ENCODE results near the gene PUM2.
"Not testable (repeated sequence)": the region's sequence is repeated elsewhere in the genome, so short reads cannot be mapped to it uniquely, and the experiment has no call there.

Gene PUM2, protein sequence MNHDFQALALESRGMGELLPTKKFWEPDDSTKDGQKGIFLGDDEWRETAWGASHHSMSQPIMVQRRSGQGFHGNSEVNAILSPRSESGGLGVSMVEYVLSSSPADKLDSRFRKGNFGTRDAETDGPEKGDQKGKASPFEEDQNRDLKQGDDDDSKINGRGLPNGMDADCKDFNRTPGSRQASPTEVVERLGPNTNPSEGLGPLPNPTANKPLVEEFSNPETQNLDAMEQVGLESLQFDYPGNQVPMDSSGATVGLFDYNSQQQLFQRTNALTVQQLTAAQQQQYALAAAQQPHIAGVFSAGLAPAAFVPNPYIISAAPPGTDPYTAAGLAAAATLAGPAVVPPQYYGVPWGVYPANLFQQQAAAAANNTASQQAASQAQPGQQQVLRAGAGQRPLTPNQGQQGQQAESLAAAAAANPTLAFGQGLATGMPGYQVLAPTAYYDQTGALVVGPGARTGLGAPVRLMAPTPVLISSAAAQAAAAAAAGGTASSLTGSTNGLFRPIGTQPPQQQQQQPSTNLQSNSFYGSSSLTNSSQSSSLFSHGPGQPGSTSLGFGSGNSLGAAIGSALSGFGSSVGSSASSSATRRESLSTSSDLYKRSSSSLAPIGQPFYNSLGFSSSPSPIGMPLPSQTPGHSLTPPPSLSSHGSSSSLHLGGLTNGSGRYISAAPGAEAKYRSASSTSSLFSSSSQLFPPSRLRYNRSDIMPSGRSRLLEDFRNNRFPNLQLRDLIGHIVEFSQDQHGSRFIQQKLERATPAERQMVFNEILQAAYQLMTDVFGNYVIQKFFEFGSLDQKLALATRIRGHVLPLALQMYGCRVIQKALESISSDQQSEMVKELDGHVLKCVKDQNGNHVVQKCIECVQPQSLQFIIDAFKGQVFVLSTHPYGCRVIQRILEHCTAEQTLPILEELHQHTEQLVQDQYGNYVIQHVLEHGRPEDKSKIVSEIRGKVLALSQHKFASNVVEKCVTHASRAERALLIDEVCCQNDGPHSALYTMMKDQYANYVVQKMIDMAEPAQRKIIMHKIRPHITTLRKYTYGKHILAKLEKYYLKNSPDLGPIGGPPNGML

DNA sequence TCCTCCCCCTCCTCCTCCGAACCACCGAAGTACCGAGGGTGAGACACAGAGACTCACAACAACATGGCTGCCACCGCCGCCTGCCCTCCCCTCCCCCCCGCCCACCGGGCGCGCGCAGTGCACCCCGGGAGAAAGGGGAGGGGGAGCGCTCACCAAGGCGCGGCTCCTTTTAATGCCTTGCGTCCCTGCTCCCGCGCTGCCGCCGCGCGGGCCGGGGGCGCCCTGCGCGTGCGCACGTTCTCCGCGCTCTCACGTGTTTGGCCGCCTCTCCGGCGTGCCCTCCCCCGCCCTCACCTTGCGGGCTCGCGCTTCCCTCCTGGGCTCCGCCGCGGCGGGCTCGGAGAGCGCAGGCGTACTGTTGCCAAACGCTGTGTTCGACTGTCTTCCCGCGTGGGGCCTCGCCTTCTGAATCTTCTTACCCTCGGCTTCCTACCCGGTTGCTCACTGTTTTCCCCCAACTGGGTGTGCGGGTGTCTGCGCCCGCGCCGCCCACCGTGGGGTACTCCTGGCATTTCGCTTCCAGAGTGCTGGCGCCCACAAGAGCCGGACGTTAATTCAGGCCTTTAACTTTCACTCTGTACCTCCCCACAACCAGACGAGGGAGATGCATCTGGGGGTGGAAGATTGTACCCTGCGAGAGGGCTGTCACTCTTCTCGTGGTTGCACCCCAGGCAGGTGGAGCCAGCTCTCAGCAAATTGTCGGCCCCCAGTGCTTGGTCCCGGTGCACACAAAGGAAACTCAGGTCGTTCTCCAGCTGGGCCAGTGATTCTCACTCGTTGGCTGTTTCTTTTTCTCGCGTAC, at the start of gene PUM2:
TSS of gene PUM2 (minus strand) at position 92 of the 802 bp plus-strand sequence. CDS start 23,484 bp downstream, outside the sequence.
- peak; percentile 59 to 96 (median 91) for DNase-seq

DNA sequence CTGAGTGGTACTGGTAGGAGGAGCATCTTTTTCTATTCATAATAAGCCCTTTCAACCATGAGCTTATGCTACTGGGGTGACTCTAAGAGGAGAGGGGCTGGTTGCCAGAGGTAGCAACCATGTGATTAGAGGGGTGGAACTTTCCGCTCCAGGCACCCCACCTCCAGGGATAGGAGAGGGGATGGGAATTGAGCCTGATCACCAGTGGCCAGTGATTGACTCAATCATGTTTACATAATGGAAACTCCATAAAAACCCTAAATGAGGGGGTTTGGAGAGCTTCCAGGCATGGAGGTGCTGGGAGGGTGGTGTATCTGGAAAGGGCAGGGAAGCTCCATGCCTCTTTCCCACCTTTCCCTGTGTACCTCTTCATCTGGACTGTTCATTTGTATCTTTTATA, 49.7 kb upstream of the PUM2 start:
- DNase-seq = no peak

DNA sequence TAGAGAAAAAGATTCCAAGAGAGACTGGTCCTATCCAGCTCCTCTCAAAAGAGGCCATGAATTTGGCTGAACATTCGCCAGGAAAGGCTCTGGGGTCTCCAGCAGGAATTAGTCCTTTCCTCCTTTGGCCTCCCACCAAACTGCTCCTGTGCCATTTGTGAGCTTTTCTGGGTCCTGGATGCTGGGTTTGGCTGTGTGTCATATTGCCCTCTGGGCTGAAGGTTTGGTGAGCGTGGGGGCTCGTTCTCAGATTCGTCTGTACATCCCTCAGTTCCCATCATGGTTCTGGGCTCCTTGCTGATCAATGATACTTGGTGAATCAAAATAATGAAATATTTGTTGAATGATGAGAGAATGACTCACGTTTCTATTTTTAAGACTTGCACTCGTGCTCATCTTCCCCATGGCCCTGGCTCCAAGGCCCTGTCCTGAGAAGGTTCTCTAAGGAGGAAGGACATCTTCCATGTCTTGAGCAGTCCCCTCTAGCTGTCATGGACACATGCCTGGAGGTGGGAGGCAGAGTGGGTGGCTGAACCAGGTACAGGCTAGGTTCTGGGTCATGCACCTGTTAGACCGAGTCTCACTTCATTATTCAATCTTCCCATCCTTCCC, 48.4 kb upstream of the PUM2 start:
- no peak for DNase-seq

DNA sequence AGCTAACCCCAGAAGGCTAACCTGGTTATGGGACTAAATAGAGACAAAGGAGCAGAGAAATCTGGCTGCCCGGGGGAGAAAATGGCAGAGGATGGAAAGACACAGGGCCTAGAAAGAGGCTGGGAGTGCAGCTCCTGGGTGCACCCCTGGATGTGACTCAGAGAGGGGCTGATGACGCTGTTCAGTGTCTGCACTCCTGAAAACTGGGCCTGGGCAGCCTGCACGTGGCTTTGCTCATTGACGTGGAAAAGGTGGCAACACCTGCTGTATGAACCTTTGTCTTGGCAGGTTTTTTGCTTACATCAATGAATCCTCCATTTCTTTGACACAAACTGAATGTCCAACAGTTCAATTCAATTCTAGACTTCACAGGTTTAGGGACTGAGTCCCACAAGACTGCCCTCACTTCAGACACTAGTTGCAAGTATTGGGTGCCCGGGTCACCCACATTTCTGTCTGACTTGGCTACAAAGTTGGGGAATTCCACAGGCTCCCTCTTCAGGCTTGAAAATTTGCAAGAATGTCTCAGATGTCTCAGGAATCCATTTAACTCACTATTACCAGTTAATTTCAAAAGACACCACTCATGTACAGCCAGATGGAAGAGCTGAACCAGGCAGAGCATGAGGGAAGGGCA, 47.3 kb upstream of the PUM2 start:
- no peak for DNase-seq

DNA sequence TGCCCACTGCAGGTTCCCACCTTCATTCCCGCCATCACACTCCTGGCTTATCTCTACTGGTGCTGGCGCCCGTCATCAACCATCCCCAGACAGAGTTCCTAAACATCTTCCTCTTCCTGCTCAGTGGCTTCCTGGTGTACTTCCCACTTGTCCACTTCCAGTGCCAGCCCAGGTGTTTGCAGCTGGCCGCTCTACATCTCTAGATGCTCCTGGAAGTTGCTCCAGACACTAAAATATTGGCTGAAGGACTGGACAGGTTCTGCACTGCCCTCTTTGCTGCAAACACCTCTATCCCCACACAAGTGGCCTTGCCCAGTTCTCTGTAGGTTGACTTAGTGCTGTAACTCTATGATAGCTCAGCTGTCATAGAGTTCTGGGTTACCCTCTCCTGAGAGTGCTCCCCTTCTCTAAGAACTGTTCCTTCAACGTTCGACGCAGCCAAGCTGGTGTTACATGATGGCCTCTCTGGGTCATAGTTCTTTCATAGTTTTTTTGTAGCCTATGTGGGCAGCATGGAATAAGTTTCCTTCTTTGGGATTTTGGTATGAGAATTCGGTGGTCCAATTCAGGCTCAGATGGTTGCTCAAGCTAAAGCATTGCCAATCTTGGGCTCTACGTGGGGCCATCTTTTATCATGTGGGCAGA, 45.8 kb upstream of the PUM2 start:
- DNase-seq = no peak

DNA sequence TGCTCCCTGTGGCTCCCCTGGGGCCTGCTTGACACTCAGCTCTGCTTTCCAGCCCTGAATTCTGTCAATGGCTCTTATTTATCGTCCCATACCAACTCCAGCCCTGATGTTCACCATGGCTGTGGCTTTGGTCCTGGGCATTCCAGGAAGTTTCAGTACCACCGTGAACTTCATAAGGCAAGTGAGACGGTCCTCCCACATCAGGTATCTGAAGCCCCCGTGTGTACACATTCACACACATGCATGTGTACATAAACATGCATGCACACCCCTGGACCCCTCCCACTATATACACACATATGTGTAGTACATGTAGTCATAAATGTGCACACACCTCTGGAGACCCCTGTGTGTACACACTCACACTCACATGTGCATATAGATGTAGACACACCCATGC, 43.3 kb upstream of the PUM2 start:
- no peak for DNase-seq

DNA sequence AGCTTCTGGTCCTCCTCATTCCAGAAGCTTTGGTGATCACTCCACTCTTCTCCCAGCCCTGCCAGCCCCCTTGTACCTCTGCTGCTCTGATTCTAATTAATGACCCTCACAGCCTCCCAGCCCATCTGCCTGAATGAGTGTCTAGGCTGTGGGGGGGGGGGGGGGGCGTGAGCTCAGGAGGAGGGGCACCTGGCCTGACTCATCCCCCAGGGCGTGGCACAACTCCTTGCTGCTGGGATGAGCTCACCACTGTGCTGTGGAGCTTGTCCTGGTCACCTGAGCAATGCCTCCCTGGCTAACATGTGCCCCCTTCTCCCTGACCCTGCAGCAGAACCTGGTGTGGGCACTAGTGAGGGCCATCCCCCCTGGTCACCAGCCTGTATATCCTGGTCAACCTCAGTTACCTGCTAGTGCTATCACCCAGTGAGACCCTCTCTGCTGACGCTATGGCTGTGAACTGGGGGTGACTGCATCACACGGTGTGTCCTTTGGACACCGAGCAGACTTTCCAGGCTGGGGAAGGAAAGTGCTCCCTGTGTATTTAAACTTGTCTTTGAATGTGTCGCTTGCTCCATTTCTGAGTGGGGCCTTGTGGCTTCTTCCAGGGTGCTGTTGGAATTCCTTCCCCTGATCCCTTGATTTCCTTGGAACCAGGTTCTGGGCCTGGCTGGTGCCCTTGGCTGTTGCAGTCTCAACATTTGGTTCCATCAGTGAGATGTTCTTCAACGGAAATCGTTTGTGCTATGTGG, 41.5 kb upstream of the PUM2 start:
- no peak for DNase-seq

DNA sequence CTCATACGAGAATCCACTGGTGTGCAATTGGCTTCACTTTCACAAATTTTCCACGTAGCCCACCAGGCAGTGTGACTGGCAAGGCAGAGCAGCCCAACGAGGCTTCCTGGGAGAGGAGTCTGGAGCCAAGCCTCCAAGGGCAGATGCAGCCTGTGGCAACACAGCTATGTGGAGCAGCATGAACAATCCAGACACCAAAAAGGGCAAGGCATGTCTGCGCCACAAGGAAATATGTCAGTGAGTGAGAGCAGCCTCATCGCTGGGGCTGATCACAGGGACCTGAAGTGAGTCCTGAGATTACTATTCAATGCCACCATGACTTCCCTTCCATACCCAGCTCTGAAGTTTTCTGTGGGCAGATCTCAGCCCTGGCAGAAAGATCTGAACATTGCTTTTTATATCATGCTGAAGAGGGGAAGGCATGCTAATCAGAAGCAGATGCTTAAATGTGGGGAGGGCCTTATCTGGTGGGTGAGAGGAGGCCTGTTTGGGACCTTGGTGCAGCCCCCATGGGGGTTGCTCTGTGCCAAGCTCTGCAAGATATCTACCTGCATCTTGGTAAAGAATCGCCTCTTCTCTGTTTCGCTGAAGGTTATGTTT, 40.0 kb upstream of the PUM2 start:
- DNase-seq = no peak

DNA sequence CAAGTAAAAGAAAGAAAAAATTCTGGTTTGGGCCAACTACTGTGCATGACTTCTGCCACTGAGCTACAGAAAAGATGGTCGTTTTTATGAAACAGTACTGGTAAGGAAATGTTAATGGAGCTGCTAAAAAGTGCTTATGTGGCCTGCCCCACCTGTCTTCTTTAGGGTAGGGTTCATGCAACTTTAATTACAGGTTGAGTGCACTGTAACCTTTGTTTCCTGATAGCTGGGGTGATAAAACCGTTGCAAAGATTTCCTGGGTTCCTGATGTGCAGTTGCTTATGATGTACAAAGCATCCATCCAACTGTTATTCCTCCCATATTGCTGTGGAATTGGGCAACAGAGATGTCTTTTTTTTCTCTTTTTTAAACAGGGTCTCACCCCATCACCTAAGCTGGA, 34.3 kb upstream of the PUM2 start:
- no peak for DNase-seq

DNA sequence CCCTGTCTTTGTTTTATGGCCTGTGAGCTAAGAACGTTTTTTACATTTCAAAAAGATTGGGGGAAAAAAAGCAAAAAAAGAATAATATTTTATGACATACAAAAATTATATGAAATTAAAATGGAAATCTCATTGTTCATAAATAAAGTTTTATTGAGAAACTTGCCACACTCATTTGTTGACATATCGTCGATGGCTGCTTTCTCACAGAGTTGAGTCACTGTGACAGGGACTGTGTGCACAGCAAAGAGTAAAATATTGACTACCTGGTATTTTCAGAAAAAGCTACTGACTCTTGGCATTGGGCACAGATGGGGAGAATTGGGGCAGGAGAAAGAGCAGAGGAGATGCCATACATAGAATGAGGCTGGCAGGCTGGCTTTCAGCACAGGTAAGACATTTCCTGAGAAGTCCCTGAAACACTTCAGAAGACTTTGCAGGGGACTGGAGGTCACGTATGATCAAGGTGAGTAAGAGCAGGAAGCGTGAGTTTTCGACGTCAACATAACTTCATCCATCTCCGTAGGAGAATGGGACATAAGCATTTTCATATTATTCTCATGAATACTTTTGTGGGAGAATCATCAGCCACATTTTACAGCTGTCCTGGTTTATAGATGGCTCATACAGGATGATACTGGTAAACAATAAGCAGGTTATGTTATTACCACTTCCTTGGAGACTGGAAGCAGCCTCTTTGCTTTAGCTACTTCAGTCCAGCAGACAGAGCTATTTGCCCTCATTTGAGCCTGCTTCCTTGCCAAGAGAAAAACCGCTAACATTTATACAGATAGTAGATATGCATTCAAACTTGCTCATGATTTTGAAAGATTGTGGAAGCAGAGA, 32.5 kb upstream of the PUM2 start:
- no peak for DNase-seq

DNA sequence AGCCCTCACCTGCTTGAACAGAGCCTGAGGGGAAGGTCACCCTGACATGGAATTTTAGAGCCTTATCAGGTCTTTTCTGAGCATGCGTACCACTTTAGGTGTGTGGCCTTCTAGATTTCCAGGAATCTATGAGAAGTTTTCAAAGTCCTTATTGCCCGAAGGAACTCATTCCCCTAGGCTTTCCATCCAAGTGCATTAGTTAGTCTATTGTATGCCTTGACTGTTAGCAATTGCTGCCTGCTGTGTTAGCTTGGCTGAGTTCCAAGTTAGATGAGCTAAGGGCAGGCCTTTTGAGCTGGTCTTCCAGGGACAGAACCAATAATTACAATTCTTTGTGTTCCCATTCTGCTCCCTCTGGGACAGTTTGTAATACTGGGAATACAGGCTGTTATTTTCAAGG, 30.8 kb upstream of the PUM2 start:
- peak in 11 of 14 donors; percentile 6 to 51 (median 34) for DNase-seq

DNA sequence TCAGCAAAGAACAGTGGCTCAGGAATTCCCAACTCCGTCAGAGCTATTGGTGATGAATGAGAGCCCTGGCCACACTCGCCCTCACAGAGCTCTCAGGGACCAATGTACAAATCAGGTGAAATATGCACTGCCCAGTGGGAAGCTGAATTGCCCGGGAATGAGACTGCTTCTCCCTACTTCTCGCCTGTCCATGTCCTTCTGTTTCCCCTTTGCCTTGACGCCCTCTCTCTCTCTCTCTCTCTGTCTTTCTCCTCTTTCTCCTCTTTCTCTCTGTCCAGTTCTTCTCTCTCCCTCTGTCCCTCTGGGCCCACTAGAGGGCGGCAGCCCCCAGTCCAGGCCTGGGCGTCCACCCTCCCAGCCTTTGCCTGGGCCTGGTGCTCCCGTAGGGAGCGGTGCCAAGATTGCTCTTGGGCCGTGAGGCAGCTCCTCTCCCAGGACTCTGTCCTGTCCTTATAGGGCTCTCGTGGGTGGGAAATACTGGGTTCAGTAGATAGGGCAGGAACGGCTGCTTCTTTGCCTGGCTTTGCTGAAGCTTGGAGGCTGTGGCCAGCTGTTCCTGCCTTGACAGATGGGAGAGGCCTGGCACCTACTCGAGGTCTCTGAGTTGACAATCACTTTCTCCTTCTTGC, 28.4 kb upstream of the PUM2 start:
- DNase-seq = peak in 13 of 14 donors; percentile 9 to 83 (median 65)

DNA sequence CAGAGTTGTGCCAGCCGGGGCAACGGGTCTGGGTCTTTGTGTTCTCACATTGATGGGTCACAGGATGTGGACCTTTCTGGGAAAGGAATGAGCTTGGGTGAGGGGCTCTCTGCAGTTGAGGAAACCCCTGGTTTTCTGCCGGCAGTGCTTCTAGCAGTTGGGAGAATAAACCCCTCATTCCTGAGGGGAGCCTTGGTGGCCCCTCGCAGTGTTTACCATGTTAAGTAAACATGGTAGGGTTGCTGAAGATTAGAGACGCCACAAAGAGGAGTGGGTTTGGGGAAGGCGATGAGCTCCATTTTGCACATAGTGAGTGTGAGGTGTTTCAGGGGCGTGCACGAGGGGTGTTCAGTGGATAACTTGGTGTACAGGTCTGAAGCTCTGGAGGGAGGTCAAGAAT, 27.7 kb upstream of the PUM2 start:
- DNase-seq = no peak

DNA sequence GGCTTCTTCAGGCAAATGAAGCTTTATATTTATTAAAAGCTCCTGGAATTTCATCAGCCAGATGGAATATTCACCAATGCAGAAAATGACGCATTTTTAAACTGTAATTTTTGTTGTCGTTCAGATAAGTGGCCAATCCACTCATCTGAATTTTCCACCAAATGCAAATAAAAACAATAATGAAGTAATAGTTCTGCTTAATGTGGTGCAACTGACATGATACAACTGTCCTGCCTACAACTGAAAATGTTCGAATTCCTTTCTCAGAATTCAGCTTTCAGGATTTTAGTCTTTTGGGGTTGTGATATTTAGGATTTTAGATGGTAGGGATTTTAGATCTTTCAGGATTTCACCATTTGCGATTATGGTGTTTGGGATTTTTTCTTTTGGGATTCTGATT, 27.1 kb upstream of the PUM2 start:
- no peak for DNase-seq

DNA sequence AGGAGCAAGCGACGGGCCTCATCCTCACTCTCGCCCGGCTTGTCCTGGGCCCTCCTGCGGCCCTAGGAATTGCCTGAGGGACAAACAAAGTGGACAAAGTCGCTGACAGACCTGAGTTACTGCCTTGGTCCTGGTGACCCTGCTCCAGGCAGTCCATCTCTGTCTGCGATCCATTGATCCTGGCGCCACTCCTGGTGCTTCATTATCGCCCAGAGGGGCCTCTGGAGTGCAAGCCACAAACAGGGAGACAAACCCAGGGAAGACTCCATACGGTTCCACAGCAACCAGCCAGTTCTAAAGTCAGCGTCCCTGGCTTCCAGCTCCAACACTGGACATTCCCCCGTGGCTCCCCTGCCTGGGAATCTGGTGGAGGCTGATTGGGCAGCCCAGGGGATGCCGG, 24.3 kb upstream of the PUM2 start:
- DNase-seq = not testable (repeated sequence)

DNA sequence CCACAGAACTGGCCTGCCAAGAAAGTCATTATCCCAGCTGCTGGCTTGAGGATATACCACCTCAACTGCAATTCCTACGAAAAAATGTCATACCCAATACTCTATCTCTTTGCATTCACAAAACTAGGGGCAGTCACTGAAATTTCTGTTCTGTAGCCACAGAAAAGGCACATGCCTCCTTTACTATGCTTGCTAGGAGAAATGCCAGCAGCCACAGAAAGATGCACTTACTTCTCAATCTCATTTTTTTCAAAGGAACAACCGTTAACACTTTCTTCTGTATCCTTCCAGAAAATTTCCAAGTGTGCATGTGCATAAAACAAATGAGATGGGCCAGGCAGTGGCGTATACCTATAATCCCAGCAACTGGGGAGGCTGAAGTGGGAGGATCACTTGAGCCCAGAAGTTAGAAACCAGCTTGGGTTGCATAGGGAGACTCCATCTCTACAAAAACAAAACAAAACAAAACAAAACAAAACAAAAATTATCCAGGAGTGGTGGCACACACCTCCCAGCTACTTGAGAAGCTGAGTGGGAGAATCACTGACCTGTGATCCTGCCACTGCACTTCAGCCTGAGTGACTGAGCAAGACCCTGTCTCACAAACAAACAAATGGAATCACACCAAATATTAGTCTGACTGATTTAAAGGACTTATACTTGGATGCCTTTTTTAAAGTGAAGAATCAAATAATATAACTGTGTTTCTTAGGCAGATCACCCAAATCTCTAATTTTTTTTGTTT, 22.4 kb upstream of the PUM2 start:
- no peak for DNase-seq

DNA sequence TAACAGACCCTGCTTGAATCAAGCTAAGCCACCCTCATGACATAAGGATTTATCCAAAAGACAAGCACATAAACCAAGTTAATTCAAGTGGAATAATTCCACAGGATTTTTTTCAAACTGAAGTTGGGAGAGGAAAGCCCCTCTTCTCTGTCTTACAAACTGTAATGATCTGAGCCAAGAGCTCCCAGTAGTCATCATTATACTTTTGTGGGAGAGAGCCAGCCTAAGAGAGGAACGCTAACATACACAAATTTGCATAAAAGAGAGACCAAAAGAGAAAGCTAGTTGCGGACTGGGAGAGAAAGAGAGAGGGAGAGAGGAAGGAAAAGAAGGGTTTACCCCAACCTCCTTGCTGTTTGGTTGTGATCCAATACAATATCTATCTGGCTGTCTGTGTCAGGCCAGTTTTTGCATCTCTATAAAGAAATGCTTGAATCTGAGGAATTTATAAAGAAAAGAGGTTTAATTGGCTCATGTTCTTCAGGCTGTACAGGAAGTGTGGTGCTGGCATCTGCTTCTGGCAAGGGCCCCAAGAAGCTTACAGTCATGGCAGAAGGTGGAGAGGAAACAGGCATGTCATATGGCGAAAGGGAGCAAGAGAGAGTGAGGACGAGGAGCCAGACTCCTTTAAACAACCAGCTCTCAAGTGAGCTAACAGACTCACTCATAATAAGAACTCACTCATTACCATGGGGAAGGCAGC, 20.8 kb upstream of the PUM2 start:
- DNase-seq = no peak
